DOHH2 (cell line): ENCODE measurements around the gene ZFYVE16.

Source experiments
- EZH2phosphoT487 ChIP-seq: fragments of 200-600 bp; sonication (generic); IDR thresholded peaks from 2 replicates; pipeline ENCODE4 v1.6.1; 2017; ENCODE audit warnings: borderline replicate concordance, mild to moderate bottlenecking, antibody characterized with exemption, low read length, moderate library complexity, mixed read lengths
- TF ChIP-seq, protein P1 (sequence below): fragments of 200-600 bp; sonication (generic); IDR thresholded peaks from one replicate; pipeline ENCODE4 v1.5.1; 2014; ENCODE audit warnings: antibody characterized with exemption, mild to moderate bottlenecking, low read depth, low read length; ENCODE audit not compliant: poor library complexity, severe bottlenecking

GRCh38 chr5:80389580-80389979, 18.3 kb upstream of the ZFYVE16 start:
- TF ChIP-seq, protein P1, sequence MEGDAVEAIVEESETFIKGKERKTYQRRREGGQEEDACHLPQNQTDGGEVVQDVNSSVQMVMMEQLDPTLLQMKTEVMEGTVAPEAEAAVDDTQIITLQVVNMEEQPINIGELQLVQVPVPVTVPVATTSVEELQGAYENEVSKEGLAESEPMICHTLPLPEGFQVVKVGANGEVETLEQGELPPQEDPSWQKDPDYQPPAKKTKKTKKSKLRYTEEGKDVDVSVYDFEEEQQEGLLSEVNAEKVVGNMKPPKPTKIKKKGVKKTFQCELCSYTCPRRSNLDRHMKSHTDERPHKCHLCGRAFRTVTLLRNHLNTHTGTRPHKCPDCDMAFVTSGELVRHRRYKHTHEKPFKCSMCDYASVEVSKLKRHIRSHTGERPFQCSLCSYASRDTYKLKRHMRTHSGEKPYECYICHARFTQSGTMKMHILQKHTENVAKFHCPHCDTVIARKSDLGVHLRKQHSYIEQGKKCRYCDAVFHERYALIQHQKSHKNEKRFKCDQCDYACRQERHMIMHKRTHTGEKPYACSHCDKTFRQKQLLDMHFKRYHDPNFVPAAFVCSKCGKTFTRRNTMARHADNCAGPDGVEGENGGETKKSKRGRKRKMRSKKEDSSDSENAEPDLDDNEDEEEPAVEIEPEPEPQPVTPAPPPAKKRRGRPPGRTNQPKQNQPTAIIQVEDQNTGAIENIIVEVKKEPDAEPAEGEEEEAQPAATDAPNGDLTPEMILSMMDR: no peak
- TF ChIP-seq EZH2phosphoT487: no peak
